Measurements from ENCODE around the gene GRN. TPM values are rescaled to one million over a fixed set of nuclear protein-coding genes. Genes with fewer than 3 reads are reported as not detected.

Gene GRN
- polyA plus RNA-seq, 2 of the 4 experiments (the other 2 are of a cell fraction) = 111 to 197 TPM

DNA sequence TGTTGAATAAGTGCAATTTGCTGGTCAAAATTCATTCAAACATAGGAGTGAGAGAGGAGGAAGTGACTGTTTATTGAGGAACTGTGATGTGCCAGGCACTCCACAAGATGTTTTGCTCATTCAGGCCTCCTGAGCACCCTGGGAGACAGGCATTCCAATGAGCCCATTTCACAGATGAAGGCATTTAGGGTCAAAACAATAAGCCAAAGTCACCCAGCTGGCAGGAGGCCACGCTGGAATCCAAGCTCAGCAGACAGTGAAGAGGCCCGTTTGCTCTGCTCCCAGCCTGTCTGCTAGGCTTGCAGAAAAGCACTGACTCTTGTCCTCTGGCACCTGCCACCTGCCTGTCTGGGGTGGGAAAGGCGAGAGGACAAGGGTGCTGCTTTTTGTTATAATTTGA, 10.4 kb upstream of the GRN start:
- peaks cover 11% of the 10 kb centered on the region for H3K4me1 ChIP-seq
- DNase-seq (ENCODE audit: low read depth in 1 of 2, low spot score in 1 of 2) = no peak
- no peaks in the 10 kb centered on the region for H3K9me3 ChIP-seq
- CTCF ChIA-PET = interaction anchor here (0.6 to 13.6 kb wide), 6 partner anchors 13 to 259 kb away, joined by 3 to 327 read pairs (median 6); partner anchors contain the start of genes FAM171A2 and GRN
- POLR2A ChIA-PET = interaction anchor here (0.7 to 1.1 kb wide), 3 partner anchors 10 to 122 kb away, joined by 3 to 4 read pairs (median 3); partner anchors contain the start of genes GRN and SLC25A39
- H3K4me3 ChIP-seq = no peak overlapping the region
- ATAC-seq = no peak
- TF ChIP-seq HES2 (IDR thresholded peaks at IDR 0.05) (no peak), KDM1A (IDR thresholded peaks at IDR 0.05; ENCODE audit: low read depth) (no peak), ZFP36 (IDR thresholded peaks at IDR 0.05; ENCODE audit: borderline replicate concordance, partially characterized antibody) (no peak), NR3C1 (IDR thresholded peaks at IDR 0.05) (no peak), HOXB5 (CRISPR knock-in tag; IDR thresholded peaks at IDR 0.05) (no peak)
- TF ChIP-seq, protein P1, sequence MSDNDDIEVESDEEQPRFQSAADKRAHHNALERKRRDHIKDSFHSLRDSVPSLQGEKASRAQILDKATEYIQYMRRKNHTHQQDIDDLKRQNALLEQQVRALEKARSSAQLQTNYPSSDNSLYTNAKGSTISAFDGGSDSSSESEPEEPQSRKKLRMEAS (IDR thresholded peaks at IDR 0.05) = no peak
- WGBS (ENCODE audit: missing lambda C conversion rate) = 30% methylated on average over 3 of the region's 3 CpGs
- H3K4me2 ChIP-seq = no peak overlapping the region
- FAIRE-seq = no peak
- no peak overlapping the region for H3K27ac ChIP-seq

- no peak for FAIRE-seq
- H3K4me2 ChIP-seq = no peak overlapping the region
- peaks cover 11% of the 10 kb centered on the region for H3K4me1 ChIP-seq
- no peak for TF ChIP-seq FOXS1 (CRISPR knock-in tag; IDR thresholded peaks at IDR 0.05)
- 57% methylated on average over 3 of the region's 3 CpGs for WGBS (ENCODE audit: missing lambda C conversion rate)
- no peak overlapping the region for H3K4me3 ChIP-seq
- no peaks in the 10 kb centered on the region for H3K9me3 ChIP-seq
- ChIA-PET CTCF (interaction anchor here (0.7 to 13.6 kb wide), 6 partner anchors 12 to 293 kb away, joined by 3 to 327 read pairs (median 6); partner anchors contain the start of genes FAM171A2 and GRN), POLR2A (interaction anchor here (0.7 to 1.1 kb wide), 3 partner anchors 10 to 133 kb away, joined by 3 to 5 read pairs (median 3); partner anchors contain the start of gene GRN)
- no peak for ATAC-seq
- no peak overlapping the region for H3K27ac ChIP-seq
- DNase-seq (ENCODE audit: low read depth in 1 of 2, low spot score in 1 of 2) = no peak
Observed at GRCh38 chr17:44335564-44335963, 9.5 kb upstream of the GRN start.

DNA sequence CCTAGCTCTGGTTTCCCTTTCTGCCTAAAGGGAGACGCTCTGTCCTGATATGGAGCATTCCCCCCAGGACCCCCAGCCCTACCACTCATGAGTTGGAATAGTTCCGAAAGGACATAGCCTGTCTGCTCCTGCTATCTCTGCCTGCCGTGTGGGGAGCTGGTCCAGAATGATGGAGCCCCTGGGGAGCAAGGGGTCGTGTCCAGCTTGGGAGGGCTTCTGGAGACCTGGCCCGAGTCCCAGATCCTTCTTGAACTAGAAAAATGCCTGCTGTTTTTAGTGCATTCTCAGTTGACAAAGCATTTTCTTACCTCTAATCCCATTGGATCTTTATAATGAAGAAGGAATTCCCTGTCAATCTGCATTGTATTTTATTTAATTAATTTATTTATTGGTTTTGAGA, 9.1 kb upstream of the GRN start:
- no peak for FAIRE-seq
- POLR2A ChIA-PET = interaction anchor here (0.7 to 1.1 kb wide), 3 partner anchors 9 to 134 kb away, joined by 3 to 5 read pairs (median 3); partner anchors contain the start of gene GRN
- CTCF ChIA-PET = interaction anchor here (0.9 to 13.6 kb wide), 5 partner anchors 12 to 294 kb away, joined by 3 to 327 read pairs (median 8); partner anchors contain the start of genes FAM171A2 and GRN

More for the DNA sequence above, 9.1 kb upstream of the GRN start:
- 37% methylated on average over 5 of the region's 5 CpGs for WGBS (ENCODE audit: missing lambda C conversion rate)
- H3K4me2 ChIP-seq = no peak overlapping the region
- peaks cover 10% of the 10 kb centered on the region for H3K4me1 ChIP-seq
- TF ChIP-seq KDM5A (IDR thresholded peaks at IDR 0.05) (no peak), TFCP2L1 (CRISPR knock-in tag; IDR thresholded peaks at IDR 0.05) (no peak), MAZ (IDR thresholded peaks at IDR 0.05; ENCODE audit: borderline replicate concordance, low read depth, low read length) (no peak), EHMT2 (IDR thresholded peaks at IDR 0.05; ENCODE audit: low read depth) (no peak), POLR2AphosphoS2 (conservative IDR thresholded peaks at IDR 0.05; ENCODE audit: low read length) (no peak), PHF8 (IDR thresholded peaks at IDR 0.05; ENCODE audit: borderline replicate concordance, low read depth) (no peak), HOXA7 (CRISPR knock-in tag; IDR thresholded peaks at IDR 0.05) (no peak), HEYL (CRISPR knock-in tag; IDR thresholded peaks at IDR 0.05) (no peak), ELK1 (IDR thresholded peaks at IDR 0.05; ENCODE audit: low read depth, low read length) (no peak), TP53 (CRISPR knock-in tag; IDR thresholded peaks at IDR 0.05) (no peak), ZFP36 (IDR thresholded peaks at IDR 0.05; ENCODE audit: borderline replicate concordance, partially characterized antibody) (no peak), HES2 (IDR thresholded peaks at IDR 0.05) (no peak), JUNB (IDR thresholded peaks at IDR 0.05) (no peak), ZSCAN20 (CRISPR knock-in tag; IDR thresholded peaks at IDR 0.05) (no peak), HMGXB4 (CRISPR knock-in tag; IDR thresholded peaks at IDR 0.05; ENCODE audit: borderline replicate concordance) (no peak), KDM1A (IDR thresholded peaks at IDR 0.05; ENCODE audit: low read depth) (no peak)
- TF ChIP-seq, protein P1 (IDR thresholded peaks at IDR 0.05) = no peak
- ATAC-seq (no peak), DNase-seq (ENCODE audit: low read depth in 1 of 2, low spot score in 1 of 2) (no peak)
- no peak overlapping the region for H3K4me3 ChIP-seq
- no peak overlapping the region for H3K27ac ChIP-seq
- H3K9me3 ChIP-seq = no peaks in the 10 kb centered on the region

All from A549 (cell line).